Keratinocyte (primary cell): ENCODE results near the gene ERVK3-1. TPM values are rescaled to one million over a fixed set of nuclear protein-coding genes. Genes with fewer than 3 reads are reported as not detected.
A peak's percentile ranks its signal among the peaks of the same experiment; 100 is the strongest.

ENCODE experiments used
- DNase-seq: peaks from one replicate; pipeline ENCODE4 v3.0.0-alpha.2; 2011; ENCODE audit warnings: low read depth, missing footprints, low spot score
- FAIRE-seq: peaks from 2 replicates; lab custom pipeline; 2011; peaks lifted over from hg19 to GRCh38; lab: Jason Lieb, UNC
- H2AFZ ChIP-seq: 2 replicates; pipeline ENCODE4 v1.6.0; 2012; ENCODE audit warnings: low read length, control low read depth, inconsistent platforms; ENCODE audit not compliant: control insufficient read depth
- H3K27ac ChIP-seq: 2 replicates; pipeline ENCODE4 v1.5.1; 2011; ENCODE audit warnings: low read length; ENCODE audit not compliant: control insufficient read depth, insufficient read depth
- H3K27me3 ChIP-seq: 3 replicates; pipeline ENCODE4 v1.6.0; 2011; ENCODE audit warnings: low read length; ENCODE audit not compliant: control insufficient read depth, insufficient read depth; ENCODE audit errors: extremely low read depth
- H3K36me3 ChIP-seq, 2 experiments: 2 replicates in 1 of 2; 3 replicates in 1 of 2; pipeline ENCODE4 v1.5.1; 2011; ENCODE audit warnings: low read length in 2 of 2, mild to moderate bottlenecking in 1 of 2; ENCODE audit not compliant: control insufficient read depth in 2 of 2, insufficient read depth in 2 of 2; ENCODE audit errors: extremely low read depth in 1 of 2
- H3K4me1 ChIP-seq: 3 replicates; pipeline ENCODE4 v1.5.1; 2011; ENCODE audit warnings: low read length; ENCODE audit not compliant: control insufficient read depth, insufficient read depth; ENCODE audit errors: extremely low read depth
- H3K4me2 ChIP-seq: 3 replicates; pipeline ENCODE4 v1.6.0; 2011; ENCODE audit warnings: low read depth, low read length; ENCODE audit not compliant: control insufficient read depth, insufficient read depth; ENCODE audit errors: extremely low read depth
- H3K4me3 ChIP-seq, 3 experiments: fragments of 200-600 bp in 1 of 3; sonication (generic) in 1 of 3; 2 replicates in 2 of 3; 3 replicates in 1 of 3; pipeline ENCODE4 v1.5.1; 2011 to 2016; ENCODE audit warnings: low read length in 3 of 3, mild to moderate bottlenecking in 3 of 3, control low read depth in 2 of 3, inconsistent platforms in 1 of 3, low read depth in 1 of 3, mixed read lengths in 1 of 3, mixed run types in 1 of 3, moderate library complexity in 1 of 3; ENCODE audit not compliant: control insufficient read depth in 2 of 3, insufficient read depth in 2 of 3; ENCODE audit errors: extremely low read depth in 1 of 3
- H3K79me2 ChIP-seq: 2 replicates; pipeline ENCODE4 v1.6.0; 2012; ENCODE audit warnings: low read length; ENCODE audit not compliant: control insufficient read depth, insufficient read depth
- H3K9ac ChIP-seq: 3 replicates; pipeline ENCODE4 v1.6.0; 2011; ENCODE audit warnings: low read length; ENCODE audit not compliant: control insufficient read depth, insufficient read depth; ENCODE audit errors: extremely low read depth
- H3K9me1 ChIP-seq: 3 replicates; pipeline ENCODE4 v1.6.0; 2011; ENCODE audit warnings: low read length; ENCODE audit not compliant: control insufficient read depth, insufficient read depth; ENCODE audit errors: extremely low read depth
- H3K9me3 ChIP-seq: 2 replicates; pipeline ENCODE4 v1.5.1; 2012; ENCODE audit warnings: low read depth, low read length; ENCODE audit not compliant: control insufficient read depth
- H4K20me1 ChIP-seq: 3 replicates; pipeline ENCODE4 v1.6.0; 2011; ENCODE audit warnings: low read length; ENCODE audit not compliant: control insufficient read depth, insufficient read depth; ENCODE audit errors: extremely low read depth
- EZH2 ChIP-seq: IDR thresholded peaks from one replicate; pipeline ENCODE4 v1.6.1; 2012; ENCODE audit warnings: inconsistent platforms, mild to moderate bottlenecking, low read length, moderate library complexity
- dilution Hi-C: fragments of 300-500 bp; cut with MboI; formaldehyde crosslinking; loops from one replicate; pipeline ENCODE4 v1.7.0; 2020; ENCODE audit warnings: low sequenced_read_pairs; ENCODE audit not compliant: extremely low pct_ligation_motif_present
- polyA plus RNA-seq, 5 experiments: library from polyadenylated mRNA; depleted of rRNA in 3 of 5; stranded (reverse) in 3 of 5; stranded (forward) in 1 of 5; unstranded in 1 of 5; fragments of >200 nt; gene quantifications; 1 replicate in 1 of 5; 2 replicates in 3 of 5; 3 replicates in 1 of 5; pipeline versions ENCODE4 v1.2.1 to v1.2.3, GENCODE V29; 2011 to 2012; ENCODE audit warnings: missing spikeins in 2 of 5, low read depth in 1 of 5, low replicate concordance in 1 of 5
- TF ChIP-seq, protein P1 (sequence below), 3 experiments: IDR thresholded peaks in 1 of 3; conservative IDR thresholded peaks in 1 of 3; optimal IDR thresholded peaks in 1 of 3; 2 replicates in 2 of 3; 3 replicates in 1 of 3; pipeline versions ENCODE3 to v1.5.1; 2011; ENCODE audit warnings: low read length in 3 of 3, mild to moderate bottlenecking in 3 of 3, moderate library complexity in 2 of 3, control low read depth in 1 of 3, inconsistent platforms in 1 of 3; ENCODE audit not compliant: insufficient read depth in 2 of 3; ENCODE audit errors: extremely low read depth in 1 of 3

ERVK3-1 gene
- polyA plus RNA-seq, 1 donor (not counting 4 experiments of a cell fraction or from before 2014, with no cell fraction given) = 48.6 TPM

- no peak overlapping the region for H3K4me2 ChIP-seq
- H3K36me3 ChIP-seq = no peaks in the 10 kb centered on the region
- dilution Hi-C loops = no loop called here
- no peak overlapping the region for H3K9ac ChIP-seq
- no peak overlapping the region for H2AFZ ChIP-seq
- no peak overlapping the region for H3K27ac ChIP-seq
- H3K9me3 ChIP-seq = peaks cover 3% of the 10 kb centered on the region
- FAIRE-seq (no peak), DNase-seq (no peak)
- H3K79me2 ChIP-seq = no peaks in the 10 kb centered on the region
- no peaks in the 10 kb centered on the region for H3K4me1 ChIP-seq
- TF ChIP-seq EZH2 = no peak
- TF ChIP-seq, protein P1, sequence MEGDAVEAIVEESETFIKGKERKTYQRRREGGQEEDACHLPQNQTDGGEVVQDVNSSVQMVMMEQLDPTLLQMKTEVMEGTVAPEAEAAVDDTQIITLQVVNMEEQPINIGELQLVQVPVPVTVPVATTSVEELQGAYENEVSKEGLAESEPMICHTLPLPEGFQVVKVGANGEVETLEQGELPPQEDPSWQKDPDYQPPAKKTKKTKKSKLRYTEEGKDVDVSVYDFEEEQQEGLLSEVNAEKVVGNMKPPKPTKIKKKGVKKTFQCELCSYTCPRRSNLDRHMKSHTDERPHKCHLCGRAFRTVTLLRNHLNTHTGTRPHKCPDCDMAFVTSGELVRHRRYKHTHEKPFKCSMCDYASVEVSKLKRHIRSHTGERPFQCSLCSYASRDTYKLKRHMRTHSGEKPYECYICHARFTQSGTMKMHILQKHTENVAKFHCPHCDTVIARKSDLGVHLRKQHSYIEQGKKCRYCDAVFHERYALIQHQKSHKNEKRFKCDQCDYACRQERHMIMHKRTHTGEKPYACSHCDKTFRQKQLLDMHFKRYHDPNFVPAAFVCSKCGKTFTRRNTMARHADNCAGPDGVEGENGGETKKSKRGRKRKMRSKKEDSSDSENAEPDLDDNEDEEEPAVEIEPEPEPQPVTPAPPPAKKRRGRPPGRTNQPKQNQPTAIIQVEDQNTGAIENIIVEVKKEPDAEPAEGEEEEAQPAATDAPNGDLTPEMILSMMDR (optimal IDR thresholded peaks at IDR 0.05 in 1 of 3, IDR thresholded peaks at IDR 0.05 in 1 of 3, conservative IDR thresholded peaks at IDR 0.05 in 1 of 3; ENCODE audit: extremely low read depth in 1 of 3, insufficient read depth in 2 of 3, low read length in 3 of 3) = no peak
- no peaks in the 10 kb centered on the region for H4K20me1 ChIP-seq
- peaks cover 30% of the 10 kb centered on the region for H3K27me3 ChIP-seq
- H3K9me1 ChIP-seq = no peaks in the 10 kb centered on the region
- H3K4me3 ChIP-seq = no peak overlapping the region
Observed at GRCh38 chr19:58355215-58355796, 50.1 kb downstream of the ERVK3-1 start.

DNA sequence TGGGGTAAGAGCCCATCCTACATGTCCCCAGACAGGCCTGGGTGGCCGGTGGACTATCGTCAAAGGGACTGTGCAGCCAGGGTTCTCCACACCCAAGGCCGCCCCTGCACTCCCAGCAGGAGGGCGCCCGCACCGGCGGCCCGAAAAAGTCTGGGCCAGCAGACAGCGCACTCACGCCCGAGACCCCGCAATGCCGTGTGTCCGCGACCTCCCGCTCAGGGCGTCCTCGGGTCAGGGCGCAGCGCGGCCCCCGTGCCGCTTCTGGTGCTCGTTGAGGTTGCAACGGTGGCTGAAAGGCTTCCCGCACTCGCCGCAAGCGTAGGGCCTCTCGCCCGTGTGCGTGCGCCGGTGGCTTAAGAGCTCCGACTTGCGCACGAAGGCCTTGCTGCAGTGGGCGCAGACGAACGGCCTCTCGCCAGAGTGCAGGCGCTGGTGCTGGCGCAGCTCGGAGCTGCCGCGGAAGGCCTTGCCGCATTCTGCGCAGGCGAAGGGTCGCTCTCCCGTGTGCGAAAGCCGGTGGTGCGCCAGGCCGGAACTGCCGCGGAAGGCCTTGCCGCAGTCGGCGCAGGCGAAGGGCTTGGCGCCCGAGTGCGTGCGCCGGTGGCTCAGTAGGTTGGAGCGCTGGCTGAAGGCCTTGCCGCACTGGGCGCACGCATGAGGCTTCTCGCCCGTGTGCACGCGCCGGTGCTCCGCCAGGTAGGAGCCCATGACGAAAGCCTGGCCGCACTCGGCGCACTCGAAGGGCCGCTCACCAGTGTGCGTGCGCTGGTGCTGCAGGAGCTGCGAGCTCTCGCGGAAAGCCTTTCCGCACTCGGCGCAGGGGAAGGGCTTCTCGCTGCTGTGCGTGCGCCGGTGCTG, 51.0 kb downstream of the ERVK3-1 start:
- no peaks in the 10 kb centered on the region for H4K20me1 ChIP-seq
- dilution Hi-C loops = no loop called here
- peaks cover 22% of the 10 kb centered on the region for H3K27me3 ChIP-seq
- no peak overlapping the region for H3K4me3 ChIP-seq
- H3K4me1 ChIP-seq = no peaks in the 10 kb centered on the region
- no peak overlapping the region for H3K27ac ChIP-seq
- H3K9ac ChIP-seq = no peak overlapping the region
- peaks cover 3% of the 10 kb centered on the region for H3K9me3 ChIP-seq
- no peak overlapping the region for H2AFZ ChIP-seq
- no peaks in the 10 kb centered on the region for H3K9me1 ChIP-seq
- no peaks in the 10 kb centered on the region for H3K36me3 ChIP-seq
- H3K4me2 ChIP-seq = no peak overlapping the region
- H3K79me2 ChIP-seq = no peaks in the 10 kb centered on the region
- DNase-seq (no peak), FAIRE-seq (no peak)
- TF ChIP-seq EZH2 = peak; percentile 55
- TF ChIP-seq, protein P1 (optimal IDR thresholded peaks at IDR 0.05 in 1 of 3, IDR thresholded peaks at IDR 0.05 in 1 of 3, conservative IDR thresholded peaks at IDR 0.05 in 1 of 3; ENCODE audit: extremely low read depth in 1 of 3, insufficient read depth in 2 of 3, low read length in 3 of 3) = no peak
